ENCODE results near the gene SLFN12L. TPM values are rescaled to one million over a fixed set of nuclear protein-coding genes. Genes with fewer than 3 reads are reported as not detected.
"Not testable (repeated sequence)": the region's sequence is repeated elsewhere in the genome, so short reads cannot be mapped to it uniquely, and the experiment has no call there.

Gene SLFN12L
- total and polyA plus RNA-seq, 3 donors from 2014 or later = 0.69 to 1.4 (median 1.0) TPM

DNA sequence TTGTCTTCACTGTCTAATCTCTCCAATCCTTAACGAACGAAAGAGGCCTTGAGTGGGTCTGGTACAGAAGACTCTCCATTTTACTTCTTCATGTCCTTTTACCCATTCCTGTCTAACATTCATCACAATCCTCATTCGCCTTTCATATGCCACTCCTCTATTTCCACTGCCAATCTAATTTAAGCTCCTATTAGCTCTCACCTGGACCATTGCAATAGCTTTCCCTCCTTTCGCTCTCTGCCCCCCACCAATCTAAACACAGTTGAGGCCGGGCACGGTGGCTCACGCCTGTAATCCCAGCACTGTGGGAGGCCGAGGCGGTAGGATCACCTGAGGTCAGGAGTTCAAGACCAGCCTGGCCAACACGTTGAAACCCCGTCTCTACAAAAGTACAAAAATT lies 29.5 kb upstream of the SLFN12L start:
- WGBS, 2 donors = 51 to 52% methylated on average over 11 of the region's 11 CpGs

DNA sequence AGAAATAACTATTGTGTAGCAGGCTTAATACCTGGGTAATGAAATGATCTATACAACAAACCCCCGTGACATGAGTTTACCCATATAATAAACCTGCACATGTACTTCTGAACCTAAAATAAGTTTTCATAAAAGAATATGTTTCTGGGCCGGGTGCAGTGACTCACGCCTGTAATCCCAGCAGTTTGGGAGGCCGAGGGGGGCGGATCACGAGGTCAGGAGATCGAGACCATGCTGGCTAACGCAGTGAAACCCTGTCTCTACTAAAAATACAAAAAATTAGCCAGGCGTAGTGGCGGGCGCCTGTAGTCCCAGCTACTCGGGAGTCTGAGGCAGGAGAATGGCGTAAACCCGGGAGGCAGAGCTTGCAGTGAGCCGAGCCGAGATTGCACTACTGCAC lies 25.7 kb upstream of the SLFN12L start:
- DNase-seq; H3K4me1 ChIP-seq; intact Hi-C loops (cut with DNase I; ENCODE audit: low total_unique reads); H3K9me3 ChIP-seq; H3K36me3 ChIP-seq (ENCODE audit: low read depth, missing control alignments); H3K27ac ChIP-seq; H3K27me3 ChIP-seq; H3K4me3 ChIP-seq: not testable (repeated sequence)
- 83 to 84% methylated on average over 16 of the region's 16 CpGs for WGBS, 2 donors

More for the DNA sequence above, 29.5 kb upstream of the SLFN12L start:
- DNase-seq = no peak
- H3K4me3 ChIP-seq = peak overlapping the region; percentile 73 to 86
- H3K27ac ChIP-seq = no peak overlapping the region
- TF ChIP-seq POLR2A (IDR thresholded peaks at IDR 0.05) = no peak
- no peaks in the 10 kb centered on the region for H3K9me3 ChIP-seq
- H3K36me3 ChIP-seq (ENCODE audit: low read depth, missing control alignments) = no peaks in the 10 kb centered on the region
- intact Hi-C loops (cut with DNase I; ENCODE audit: low total_unique reads) = no loop called here
- peaks cover 10% of the 10 kb centered on the region for H3K4me1 ChIP-seq
- no peaks in the 10 kb centered on the region for H3K27me3 ChIP-seq

DNA sequence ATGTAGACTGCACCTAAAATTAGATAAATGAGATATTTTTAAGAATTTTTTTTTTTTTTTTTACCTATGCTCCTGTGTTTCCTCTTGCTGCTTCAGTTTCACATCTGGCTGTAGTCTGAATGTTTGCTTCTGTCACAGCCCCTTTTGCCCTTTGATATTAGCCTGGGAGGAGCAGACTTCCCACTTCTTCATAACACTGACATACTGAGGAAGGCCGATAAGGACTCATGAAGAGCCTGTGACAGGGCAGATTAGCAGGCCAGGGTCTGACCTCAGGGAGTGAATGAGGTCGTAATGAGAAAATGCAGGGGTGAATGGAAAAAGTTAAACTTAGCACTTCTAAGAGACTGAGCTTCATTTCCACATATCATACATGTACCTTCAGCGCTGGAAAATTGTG lies 23.2 kb upstream of the SLFN12L start, which contains the start of gene SLFN14:
TSS of gene SLFN14 (minus strand) at position 117 of the 400 bp plus-strand sequence. CDS start 2,757 bp downstream, outside the sequence.
- WGBS, 2 donors = 64 to 80% methylated on average over 3 of the region's 3 CpGs
- Histone ChIP-seq H3K27ac (no peak within 1 kb of the TSS), H3K4me3 (no peak within 1 kb of the TSS), H3K4me1 (no peaks in the 10 kb centered on the region), H3K36me3 (ENCODE audit: low read depth, missing control alignments) (no peaks in the 10 kb centered on the region), H3K9me3 (no peaks in the 10 kb centered on the region), H3K27me3 (no peaks in the 10 kb centered on the region)
- TF ChIP-seq, protein P1, sequence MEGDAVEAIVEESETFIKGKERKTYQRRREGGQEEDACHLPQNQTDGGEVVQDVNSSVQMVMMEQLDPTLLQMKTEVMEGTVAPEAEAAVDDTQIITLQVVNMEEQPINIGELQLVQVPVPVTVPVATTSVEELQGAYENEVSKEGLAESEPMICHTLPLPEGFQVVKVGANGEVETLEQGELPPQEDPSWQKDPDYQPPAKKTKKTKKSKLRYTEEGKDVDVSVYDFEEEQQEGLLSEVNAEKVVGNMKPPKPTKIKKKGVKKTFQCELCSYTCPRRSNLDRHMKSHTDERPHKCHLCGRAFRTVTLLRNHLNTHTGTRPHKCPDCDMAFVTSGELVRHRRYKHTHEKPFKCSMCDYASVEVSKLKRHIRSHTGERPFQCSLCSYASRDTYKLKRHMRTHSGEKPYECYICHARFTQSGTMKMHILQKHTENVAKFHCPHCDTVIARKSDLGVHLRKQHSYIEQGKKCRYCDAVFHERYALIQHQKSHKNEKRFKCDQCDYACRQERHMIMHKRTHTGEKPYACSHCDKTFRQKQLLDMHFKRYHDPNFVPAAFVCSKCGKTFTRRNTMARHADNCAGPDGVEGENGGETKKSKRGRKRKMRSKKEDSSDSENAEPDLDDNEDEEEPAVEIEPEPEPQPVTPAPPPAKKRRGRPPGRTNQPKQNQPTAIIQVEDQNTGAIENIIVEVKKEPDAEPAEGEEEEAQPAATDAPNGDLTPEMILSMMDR (IDR thresholded peaks at IDR 0.05) = no peak
- TF ChIP-seq POLR2A (IDR thresholded peaks at IDR 0.05) = no peak
- DNase-seq = no peak
- intact Hi-C loops (cut with DNase I; ENCODE audit: low total_unique reads) = no loop called here

DNA sequence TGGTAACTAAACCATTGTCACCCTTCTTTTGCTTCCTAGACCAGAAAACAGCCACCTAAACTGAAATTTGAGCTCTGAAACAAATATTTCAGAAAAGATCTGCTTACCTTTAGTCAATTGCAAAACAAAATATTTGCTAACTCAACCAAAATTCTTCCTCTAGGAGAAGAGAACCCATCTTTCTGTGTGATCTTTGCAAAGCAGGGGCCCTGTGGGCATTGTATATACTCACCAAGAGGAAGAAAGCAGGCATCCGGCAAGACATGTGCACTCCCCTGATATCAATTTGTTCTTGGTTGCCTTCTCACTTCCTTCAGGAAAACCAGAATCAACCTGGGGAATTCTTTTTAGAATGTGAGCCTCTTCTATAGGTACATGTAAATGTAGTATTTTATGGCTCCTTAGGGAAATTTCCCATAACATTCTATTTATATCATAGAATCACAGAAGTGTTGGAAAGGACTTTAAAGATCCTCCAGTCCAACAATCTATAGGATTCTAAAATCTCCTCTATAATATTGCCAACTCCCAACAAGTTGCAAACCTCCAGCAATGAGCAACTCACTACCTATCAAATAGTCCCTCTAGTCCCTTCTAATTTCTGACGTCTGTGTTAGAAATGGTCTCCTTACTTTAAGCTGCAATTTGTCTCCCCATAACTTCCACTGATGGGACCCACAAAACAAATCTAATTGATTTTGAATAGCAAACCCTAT lies 22.2 kb upstream of the SLFN12L start:
- intact Hi-C loops (cut with DNase I; ENCODE audit: low total_unique reads) = no loop called here
- H3K4me1 ChIP-seq = no peaks in the 10 kb centered on the region
- no peak for TF ChIP-seq POLR2A (IDR thresholded peaks at IDR 0.05)
- TF ChIP-seq, protein P1 (IDR thresholded peaks at IDR 0.05) = no peak
- no peak overlapping the region for H3K27ac ChIP-seq
- DNase-seq = no peak
- no peaks in the 10 kb centered on the region for H3K27me3 ChIP-seq
- H3K9me3 ChIP-seq = no peaks in the 10 kb centered on the region
- H3K36me3 ChIP-seq (ENCODE audit: low read depth, missing control alignments) = no peaks in the 10 kb centered on the region
- WGBS, 2 donors = 72 to 78% methylated on average over 2 of the region's 2 CpGs
- H3K4me3 ChIP-seq = no peak overlapping the region

DNA sequence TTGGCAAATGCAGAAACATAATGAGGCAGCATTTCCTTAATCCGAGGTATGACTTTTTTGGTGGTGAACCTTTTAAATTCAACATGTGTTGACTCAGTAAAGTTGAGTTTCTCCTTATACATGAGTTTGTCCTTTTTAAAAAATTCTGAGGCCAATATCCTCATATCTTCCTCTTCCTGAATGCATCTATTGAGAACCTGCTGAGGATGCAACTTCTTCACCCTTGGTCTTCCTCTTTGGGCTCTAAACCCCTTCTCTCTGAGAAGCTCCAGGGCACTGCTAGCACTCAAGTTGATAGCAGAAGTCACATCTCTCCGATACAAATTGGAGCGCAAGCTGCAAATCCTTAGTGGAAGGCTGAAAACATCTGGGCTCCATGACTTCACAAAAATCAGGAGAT lies 19.9 kb upstream of the SLFN12L start:
- no peaks in the 10 kb centered on the region for H3K27me3 ChIP-seq
- no peaks in the 10 kb centered on the region for H3K4me1 ChIP-seq
- intact Hi-C loops (cut with DNase I; ENCODE audit: low total_unique reads) = no loop called here
- TF ChIP-seq POLR2A (IDR thresholded peaks at IDR 0.05) = no peak
- TF ChIP-seq, protein P1 (IDR thresholded peaks at IDR 0.05) = no peak
- H3K9me3 ChIP-seq = no peaks in the 10 kb centered on the region
- H3K4me3 ChIP-seq = no peak overlapping the region
- no peak for DNase-seq
- 91% methylated on average over 3 of the region's 3 CpGs for WGBS, 2 donors
- H3K36me3 ChIP-seq (ENCODE audit: low read depth, missing control alignments) = no peaks in the 10 kb centered on the region
- no peak overlapping the region for H3K27ac ChIP-seq

DNA sequence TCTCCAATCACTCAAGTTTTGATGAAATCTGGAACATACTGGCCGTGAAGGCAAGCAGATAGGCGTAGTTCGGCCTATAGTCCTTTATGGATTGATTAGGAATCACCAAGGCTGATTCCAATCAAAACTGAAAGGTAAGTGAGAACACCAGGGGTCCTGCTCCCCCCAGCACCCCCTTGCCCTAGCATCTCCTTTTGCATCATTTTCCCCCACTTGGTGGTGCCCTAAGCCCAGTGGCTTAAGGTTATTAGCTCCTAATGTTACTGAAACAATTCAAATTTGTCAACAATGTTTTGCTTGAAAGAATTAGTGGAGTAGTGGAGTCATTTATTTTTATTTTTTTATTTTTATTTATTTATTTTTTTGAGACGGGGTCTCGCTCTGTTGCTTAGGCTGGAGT lies 18.2 kb upstream of the SLFN12L start:
- Histone ChIP-seq H3K4me3 (no peak overlapping the region), H3K4me1 (no peaks in the 10 kb centered on the region), H3K9me3 (no peaks in the 10 kb centered on the region), H3K27ac (no peak overlapping the region), H3K27me3 (no peaks in the 10 kb centered on the region), H3K36me3 (ENCODE audit: low read depth, missing control alignments) (no peaks in the 10 kb centered on the region)
- no peak for DNase-seq
- intact Hi-C loops (cut with DNase I; ENCODE audit: low total_unique reads) = no loop called here
- TF ChIP-seq, protein P1 (IDR thresholded peaks at IDR 0.05) = no peak
- no peak for TF ChIP-seq POLR2A (IDR thresholded peaks at IDR 0.05)
- WGBS, 2 donors = 73 to 82% methylated on average over 5 of the region's 5 CpGs

All from testis (tissue), 3 donors.